HG03280 (cell line): ENCODE results near the gene ITIH2.
A peak's percentile ranks its signal among the peaks of the same experiment; 100 is the strongest.
"Not testable (repeated sequence)": the region's sequence is repeated elsewhere in the genome, so short reads cannot be mapped to it uniquely, and the experiment has no call there.

Source experiments
- ATAC-seq: cut with Tn5 transposase; IDR thresholded peaks from one replicate; pipeline ENCODE4 v1.9.1; 2021; ENCODE audit warnings: mild to moderate bottlenecking, moderate library complexity; ENCODE audit not compliant: unreplicated experiment

ITIH2 gene

DNA sequence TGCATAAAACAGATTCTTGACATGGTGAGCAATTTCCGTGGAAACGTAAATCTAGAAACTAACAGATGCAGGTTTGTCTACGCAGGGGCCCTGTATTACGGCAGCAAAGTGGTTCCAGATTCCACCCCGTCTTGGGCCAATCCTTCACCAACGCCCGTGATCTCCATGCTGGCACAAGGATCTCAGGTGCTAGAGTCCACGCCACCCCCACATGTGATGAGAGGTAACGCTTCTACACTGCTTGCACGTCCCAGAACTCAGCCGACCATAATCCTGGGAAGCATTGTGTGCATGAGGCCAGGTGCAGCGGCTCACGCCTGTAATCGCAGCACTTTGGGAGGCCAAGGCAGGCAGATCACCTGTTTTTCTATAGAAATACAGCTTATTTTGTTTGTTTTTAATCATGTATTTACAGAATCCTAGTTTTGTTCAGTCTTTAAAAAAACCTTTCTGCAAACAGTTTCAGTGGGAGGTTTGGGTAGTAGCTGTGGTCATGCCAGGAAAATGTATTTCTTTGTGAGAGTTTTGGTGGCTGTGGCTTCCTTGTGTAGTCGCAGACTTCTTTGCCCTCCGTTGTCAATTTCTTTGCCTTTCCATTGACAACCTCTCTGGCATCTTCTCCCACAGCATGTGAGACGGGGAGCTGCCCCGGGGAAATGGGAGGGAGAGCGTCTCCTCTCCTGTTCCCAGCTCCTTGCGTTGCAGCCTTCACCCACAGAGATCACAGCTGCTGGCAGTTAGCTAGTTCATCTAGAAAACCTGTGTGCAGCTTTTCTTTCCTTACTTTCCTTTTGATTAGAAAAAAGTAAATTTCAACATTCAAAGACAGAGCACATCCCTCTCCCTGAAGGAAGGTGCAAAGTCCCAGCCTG, 35.7 kb downstream of the ITIH2 start:
- ATAC-seq, result no peak

DNA sequence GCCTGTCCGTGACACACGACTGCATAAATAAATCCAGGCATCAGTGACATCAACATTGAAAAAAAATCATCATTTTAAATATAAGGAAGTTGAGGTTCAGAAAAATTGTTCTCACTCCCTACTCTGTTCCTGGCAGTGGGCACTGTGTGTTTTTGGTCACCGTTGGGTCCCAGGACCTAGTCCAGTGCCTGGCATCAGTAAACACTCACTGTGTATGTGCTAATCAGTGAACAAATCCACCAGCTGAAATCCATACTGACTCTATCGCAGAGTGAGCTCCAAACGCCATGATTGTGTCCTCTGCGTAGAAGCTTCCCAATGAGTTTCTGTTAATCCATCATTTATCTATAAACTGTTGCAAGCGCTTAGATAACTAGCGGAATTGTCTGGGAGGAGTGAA, 41.2 kb downstream of the ITIH2 start:
- ATAC-seq, result no peak

DNA sequence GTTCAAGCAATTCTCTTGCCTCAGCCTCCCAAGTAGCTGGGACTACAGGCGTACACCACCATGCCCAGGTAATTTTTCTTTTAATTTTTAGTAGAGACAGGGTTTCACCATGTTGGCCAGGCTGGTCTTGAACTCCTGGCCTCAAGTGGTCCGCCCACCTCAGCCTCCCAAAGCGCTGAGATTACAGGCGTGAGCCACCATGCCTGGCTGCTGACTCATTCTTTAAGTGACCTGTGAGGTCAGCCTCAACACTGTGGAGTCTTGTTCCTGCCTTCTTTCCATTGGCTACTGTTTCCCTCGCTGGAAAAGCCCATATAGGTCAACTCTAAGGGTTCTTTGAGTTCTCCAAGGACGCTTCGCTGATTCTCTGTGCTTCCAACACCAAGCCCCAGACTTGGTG, 45.5 kb downstream of the ITIH2 start:
- ATAC-seq, result not testable (repeated sequence)

DNA sequence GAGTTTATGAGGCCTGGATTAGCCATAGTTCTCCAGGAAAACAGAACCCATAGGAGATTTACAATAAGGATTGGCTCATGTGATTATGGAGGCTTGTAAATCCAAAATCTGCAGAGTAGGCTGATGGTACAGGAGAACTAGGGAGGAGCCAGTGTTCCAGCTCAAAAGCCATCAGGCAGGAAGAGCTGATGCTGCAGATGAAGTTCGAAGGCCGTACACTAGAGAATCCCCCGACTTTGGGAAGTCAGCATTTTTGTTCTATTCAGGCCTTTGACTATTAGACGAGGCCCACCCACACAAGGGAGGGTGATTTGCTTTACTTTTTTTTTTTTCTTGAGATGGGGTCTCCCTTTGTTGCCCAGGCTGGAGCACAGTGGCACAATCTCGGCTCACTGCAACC, 47.1 kb downstream of the ITIH2 start:
- no peak for ATAC-seq

DNA sequence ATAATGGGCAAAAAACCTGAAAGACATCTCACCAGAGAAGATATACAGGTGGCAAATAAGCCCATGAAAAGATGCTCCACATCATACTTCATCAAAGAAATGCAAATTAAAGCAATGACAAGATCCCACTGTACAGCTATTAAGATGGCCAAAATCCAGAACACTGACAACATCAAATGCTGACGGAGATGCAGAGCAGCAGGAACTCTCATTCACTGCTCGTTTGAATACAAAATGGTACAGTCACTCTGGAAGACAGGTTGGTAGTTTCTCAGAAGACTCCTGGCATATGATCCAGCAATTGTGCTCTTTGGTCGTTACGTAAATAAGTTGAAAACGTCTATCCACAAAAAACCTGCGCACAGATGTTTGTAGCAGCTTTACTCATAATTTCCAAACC, 49.1 kb downstream of the ITIH2 start:
- no peak for ATAC-seq

DNA sequence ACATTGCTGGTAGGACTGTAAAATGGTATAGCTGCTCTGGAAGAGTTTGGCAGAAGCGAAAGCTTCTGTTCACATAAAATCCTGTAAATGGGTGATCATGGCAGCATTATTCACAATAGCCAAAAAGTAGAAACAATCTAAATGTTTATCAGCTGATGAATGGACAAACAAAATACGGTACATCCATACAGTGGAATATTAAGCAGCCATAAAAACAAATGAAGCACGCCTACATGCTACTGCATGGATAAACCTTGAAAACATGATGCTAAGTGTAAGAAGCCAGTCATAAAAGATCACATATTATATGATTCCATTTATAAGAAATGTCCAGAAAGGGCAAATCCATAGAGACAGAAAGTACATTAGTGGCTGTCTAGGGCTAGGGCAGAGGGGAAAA, 52.0 kb downstream of the ITIH2 start:
- ATAC-seq, result no peak

DNA sequence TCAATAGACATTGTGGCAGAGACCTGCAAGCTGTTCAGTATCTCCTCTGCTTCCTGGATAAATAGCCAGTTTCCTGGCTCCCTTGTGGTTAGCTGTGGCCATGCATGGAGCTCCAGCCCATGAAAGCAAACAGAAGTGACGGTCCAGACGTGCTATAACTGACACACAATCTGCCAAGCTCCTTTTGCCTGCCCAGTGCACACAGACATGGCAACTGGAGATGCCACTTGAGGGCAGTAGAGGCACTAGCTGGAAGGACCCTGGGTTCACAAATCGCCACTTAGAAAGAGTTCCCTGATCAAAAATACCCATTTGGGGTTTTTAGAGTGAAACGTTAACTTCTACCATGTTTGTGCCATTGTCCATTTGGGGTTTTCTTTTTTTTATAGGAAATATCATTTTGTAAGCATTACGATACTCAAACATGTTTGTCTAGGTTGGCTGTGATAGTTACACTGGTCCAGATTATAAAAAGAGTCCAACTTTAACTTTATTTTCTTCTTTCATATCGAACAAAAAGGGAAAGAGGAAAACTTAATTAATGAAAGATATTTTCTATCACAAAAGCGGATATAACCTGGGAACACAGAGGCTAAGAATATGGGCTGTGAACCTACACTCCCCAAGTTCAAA, 53.4 kb downstream of the ITIH2 start:
- ATAC-seq, result no peak

DNA sequence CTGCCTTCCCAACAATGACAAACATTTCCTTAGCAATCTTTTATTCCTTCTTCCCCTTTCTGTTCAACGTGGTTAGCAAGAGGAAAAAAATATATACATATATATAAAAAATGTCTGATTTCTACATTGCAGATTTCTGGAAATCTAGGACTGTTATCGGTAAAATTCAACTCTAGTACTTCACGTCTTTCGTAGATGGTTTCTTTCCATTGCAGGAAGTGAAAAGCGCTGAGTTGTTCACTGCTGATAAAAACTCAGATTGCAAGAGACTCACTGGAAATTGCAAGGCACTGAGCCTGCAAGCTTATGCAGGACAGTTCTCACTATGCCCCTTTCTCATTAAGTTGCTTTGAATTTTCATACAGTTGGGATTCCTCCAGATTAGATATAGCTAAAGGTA, 60.8 kb downstream of the ITIH2 start:
- ATAC-seq, result no peak

DNA sequence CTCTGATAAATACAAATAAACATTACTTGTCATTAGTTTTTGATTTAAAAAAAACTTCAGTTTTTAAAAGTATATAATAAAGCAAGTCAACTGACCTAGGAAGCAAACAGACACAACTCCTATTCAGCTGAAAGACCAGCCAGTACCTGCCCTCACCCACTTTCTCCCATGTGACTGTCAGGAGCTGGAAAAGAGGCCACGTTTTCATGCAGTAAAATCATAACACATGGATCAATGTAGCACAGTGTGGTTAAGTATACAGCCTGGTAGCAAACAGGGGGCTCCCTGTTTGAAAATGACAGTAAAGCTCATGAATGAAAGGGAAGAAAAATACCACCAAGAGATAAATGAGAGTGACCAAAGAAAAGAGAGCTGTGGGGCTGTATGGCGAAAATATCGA, 63.1 kb downstream of the ITIH2 start:
- no peak for ATAC-seq

DNA sequence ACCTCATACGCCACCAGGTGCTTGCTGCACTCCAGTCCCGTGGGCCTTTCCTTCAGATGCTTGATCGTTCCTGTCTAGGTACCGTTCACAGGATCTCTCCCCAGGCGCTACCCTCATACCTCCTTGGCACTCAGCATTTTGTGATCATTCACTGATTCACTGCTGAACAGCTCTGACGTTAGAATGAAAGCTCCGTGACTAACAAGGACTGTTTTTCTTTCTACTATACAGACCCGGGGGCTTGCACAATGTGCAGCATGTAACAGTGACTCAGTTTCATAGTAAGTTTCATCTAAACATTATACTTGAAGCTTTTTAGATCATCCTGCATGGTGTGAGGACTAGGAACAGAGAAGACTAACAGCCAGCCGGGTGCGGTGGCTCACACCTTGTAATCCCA, 64.1 kb downstream of the ITIH2 start:
- ATAC-seq, result no peak

DNA sequence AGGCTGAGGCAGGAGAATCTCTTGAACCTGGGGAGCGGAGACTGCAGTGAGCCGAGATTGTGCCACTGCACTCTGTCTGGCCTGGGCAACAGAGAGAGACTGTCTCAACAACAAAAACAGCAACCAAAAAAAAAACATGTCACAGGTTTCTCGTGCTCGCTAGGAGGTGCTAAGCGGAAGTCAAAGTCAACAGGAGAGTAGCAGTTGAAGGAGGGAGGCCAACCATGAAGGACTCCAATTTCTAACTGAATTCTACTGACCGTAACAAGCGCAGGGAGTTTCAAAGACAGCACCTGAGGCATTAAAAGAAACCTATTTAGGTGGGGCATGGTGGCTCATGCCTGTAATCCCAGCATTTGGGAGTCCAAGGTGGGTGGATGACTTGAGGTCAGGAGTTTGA, 65.3 kb downstream of the ITIH2 start:
- ATAC-seq, result no peak

DNA sequence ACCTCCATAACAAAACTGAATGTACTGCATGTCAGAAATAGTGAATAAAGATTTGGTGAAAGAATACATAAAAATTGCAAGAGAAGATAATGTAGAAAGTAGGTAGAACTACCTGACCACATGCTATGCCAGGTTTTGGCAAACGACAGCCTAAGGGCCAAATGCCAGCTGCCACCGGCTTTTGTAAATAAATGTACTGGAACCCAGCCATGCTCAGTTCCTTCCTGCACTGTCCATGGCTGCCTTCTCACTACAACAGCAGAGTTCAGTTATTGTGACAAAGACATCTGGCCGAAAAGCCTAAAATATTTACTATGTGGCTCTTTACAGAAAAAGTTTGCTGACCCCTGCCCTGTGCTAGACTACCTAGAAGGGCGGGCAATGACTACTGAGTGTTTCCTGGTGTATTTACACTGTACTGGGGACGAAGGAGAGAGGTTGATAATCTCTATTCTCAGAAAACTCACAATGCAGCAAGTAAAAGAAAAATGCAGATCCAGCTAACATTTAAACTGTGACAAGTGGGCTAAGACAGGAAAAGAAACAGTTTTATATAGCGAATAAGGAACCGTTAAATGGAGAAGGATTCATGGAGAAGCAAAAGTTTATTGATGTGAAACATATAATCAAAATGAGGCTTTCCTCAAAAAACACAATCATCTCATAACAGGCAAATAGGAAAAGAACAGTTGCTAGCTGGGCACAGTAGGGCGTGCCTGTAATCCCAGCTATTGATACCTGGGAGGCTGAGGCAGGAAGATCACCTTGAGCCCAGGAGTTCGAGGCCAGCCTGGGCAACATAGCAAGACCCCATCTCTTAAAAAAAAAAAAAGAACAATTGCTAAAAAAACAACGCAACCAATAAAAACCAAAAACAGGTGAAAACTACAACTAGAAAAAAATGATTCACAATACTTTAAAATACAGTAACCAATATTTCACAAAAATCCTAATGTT, 71.0 kb downstream of the ITIH2 start:
- no peak for ATAC-seq

DNA sequence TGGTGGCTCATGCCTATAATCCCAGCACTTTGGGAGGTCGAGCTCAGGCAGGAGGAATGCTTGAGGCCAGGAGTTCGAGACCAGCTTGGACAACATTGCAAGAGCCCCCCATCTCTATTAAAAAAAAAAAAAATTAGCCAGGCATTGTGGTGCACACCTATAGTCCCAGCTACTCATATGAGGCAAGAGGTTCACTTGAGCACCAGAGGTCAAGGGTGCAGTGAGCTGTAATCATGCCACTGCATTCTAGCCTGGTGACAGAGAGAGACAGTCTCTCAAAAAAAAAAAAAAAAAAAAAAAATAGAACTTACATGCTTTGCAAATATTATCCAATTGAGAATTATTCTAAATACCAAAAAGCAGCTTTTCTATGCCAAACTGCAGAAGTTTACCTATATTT, 73.7 kb downstream of the ITIH2 start:
- ATAC-seq, result no peak

DNA sequence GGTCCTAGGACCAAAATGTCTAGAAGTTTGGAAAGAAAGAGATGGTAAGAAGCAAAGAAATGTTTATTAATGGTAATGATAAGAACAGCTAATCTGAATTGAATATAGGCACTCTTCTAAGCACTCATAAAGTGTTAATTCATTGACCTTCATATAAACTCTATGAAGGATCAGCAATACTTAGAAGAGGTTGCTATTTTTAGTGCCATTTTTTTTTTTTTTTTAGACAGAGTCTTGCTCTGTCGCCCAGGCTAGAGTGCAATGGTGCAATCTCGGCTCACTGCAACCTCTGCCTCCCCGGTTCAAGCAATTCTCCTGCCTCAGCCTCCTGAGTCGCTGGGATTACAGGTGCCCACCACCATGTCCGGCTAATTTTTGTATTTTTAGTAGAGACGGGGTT, 79.1 kb downstream of the ITIH2 start:
- not testable (repeated sequence) for ATAC-seq

DNA sequence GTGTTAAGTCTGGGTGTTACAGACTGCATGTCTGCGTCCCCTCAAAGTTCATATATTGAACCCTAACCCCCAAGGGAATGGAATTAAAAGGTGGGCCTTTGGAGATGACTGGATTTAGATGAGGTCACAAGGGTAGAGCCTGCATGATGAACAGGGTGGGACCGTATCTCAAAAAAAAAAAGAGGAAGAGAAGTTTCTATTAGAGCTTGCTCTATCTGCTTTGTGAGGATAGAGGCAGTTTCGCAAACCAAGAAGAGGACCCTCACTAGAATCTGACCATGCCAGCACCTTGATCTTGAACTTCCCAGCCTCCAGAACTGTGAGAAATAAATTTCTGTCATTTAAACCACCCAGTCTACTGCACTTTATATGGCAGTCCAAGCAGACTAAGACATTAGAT, 83.3 kb downstream of the ITIH2 start:
- ATAC-seq, result no peak

DNA sequence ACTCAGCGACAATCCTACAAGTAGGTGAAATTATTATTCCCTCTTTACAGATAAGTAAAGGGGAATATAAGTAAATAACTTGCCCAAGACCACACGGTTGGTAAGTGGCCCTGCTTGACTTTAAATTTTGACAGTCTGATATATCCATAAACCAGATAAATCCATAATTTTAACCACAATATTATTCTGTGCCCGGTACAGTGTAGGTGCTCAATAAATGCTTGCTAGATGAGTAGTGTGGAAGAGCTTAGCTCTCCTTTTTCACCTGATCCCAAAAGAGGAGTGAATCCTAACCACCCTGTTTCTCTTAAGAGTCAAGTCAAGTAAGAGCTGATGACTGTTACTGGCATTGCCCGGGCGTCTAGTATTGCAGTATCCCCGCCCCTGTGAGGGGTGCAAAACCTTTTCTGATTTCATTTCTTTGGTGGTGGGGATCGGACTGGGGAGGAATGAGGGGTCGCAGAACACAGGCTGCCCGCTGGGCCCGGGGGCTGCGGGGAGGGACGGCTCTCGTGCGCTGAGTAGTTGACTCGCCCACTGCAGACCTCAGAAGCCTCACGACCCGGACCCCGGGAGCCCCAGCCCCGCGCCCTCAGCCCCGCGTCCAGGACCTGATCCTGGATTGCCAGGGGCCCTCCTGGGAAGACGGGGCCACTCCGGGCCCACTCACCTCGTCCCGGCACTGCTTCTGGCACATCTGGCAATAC, 84.2 kb downstream of the ITIH2 start:
- no peak for ATAC-seq

DNA sequence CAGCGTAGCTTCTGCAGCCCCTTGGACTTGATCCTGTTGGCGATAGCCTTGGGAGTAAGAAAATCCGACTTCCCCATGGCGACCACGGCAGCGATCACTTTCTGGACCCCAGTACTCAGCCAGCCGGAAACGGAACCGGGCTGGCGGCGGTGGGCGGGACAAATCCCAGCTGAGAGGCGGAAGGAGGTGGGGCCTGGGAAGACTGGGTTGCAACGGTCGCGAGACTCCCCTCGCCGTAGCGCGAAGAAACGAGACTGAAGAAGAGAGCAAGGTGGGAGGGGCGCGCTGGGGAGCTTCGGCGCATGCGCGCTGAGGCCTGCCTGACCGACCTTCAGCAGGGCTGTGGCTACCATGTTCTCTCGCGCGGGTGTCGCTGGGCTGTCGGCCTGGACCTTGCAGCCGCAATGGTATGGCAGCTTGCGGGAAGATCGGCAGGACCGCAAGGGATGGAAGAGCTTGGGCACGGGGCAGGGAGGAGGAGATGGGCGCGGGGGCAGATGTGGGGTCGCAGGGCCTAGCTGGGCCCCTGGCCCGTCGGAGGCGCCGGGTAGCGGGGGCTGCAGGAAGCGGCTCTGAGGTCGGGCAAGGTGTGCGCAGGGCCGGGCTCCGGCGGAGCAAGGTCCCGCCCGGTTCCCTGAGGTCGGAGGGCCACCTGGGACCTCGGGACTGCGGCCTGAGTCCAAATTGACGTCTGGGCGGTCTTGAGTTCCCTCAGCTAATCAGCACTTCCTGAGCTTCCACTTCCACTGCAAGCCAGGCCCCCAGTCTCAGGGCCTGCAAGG, 84.9 kb downstream of the ITIH2 start, which contains the start of the genes ATP5F1C and KIN:
TSS of gene ATP5F1C (plus strand) at position 321 of the 782 bp plus-strand sequence. CDS start at position 352, 31 bp downstream.
TSS of gene KIN (minus strand) at position 137 of the 782 bp plus-strand sequence. CDS start at position 77, 60 bp downstream.
- peak; percentile 97 for ATAC-seq

DNA sequence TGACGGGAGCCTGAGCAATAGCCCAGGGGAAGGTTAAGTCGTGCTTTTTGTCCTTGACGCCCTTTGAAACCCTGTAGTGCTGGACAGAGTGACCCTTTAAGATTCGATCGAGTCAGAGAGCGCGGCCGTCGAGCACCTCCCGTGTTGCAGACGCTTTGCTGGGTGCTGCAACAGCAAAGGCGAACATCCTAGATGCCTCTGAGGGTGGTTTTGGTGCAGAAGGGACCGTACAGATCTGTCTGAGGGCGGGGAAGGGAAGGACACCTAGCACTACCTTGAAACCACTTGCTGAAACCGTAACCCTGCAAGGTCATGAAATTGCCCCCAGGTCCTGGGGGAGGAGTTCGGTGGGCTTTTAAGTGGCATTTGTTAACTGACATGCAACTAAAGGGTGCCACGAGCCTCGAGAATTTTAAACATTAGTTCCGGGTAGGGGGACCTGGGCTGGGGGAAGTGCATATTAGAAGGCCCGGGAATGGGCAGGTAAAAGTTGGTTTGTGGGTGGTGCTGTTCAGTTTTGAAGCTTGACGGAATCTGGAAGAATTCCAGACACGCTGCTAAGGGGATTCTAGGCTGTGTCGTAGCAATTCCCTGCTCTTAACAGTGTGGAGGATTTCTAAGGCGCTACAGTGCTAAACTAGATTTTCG, 85.6 kb downstream of the ITIH2 start:
- peak; percentile 23 for ATAC-seq

DNA sequence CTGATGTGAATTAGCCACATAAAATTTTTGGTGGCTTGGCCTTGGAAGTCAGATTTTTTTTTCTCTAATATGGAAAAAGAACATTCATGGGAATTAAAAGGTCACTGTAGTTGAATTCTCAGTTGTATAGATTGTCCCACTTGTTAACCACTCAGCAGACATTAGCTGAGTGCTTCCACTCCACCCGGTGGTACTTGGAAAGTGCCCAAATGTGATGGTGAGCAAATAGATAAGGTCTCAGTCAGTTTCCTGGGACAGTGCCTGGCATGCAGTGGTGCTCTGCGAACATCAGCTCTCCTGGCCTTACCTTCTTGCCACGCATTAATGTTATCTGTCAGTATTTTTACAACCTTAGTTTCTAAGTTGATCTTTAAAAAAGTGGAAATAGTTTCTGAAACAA, 86.3 kb downstream of the ITIH2 start:
- no peak for ATAC-seq
